Lower lobe of right lung (tissue), 2 donors: Measurements from ENCODE around the gene HS6ST3. TPM values are rescaled to one million over a fixed set of nuclear protein-coding genes. Genes with fewer than 3 reads are reported as not detected.

ENCODE experiments used
- ATAC-seq, 2 donors: fragments of 200-7000 bp; cut with Tn5 transposase; one replicate each; pipeline ENCODE4 v1.9.1; 2020 to 2022; ENCODE audit warnings: mild to moderate bottlenecking in 2 of 2, moderate library complexity in 2 of 2
- DNase-seq: peaks from one replicate; pipeline ENCODE4 v3.0.0-alpha.2; 2020
- H3K27ac ChIP-seq: fragments of 200-600 bp; one replicate; pipeline ENCODE4 v1.8.0; 2022
- H3K27me3 ChIP-seq: fragments of 200-600 bp; one replicate; pipeline ENCODE4 v1.8.0; 2022; ENCODE audit warnings: low read depth
- H3K36me3 ChIP-seq: fragments of 200-600 bp; one replicate; pipeline ENCODE4 v1.8.0; 2022; ENCODE audit warnings: mild to moderate bottlenecking
- H3K4me1 ChIP-seq: fragments of 200-600 bp; one replicate; pipeline ENCODE4 v1.8.0; 2022
- H3K4me3 ChIP-seq: fragments of 200-600 bp; one replicate; pipeline ENCODE4 v1.8.0; 2022; ENCODE audit warnings: mild to moderate bottlenecking
- H3K9me3 ChIP-seq: fragments of 200-600 bp; one replicate; pipeline ENCODE4 v1.8.0; 2022
- intact Hi-C: fragments of 100-400 bp; cut with DNase I; formaldehyde crosslinking; loops from one replicate; pipeline ENCODE4 v1.11.0; 2022
- total RNA-seq: library from RNA; stranded (reverse); fragmentation: NEBNext Ultra II Directional; extraction: Animal tissue kit (Norgen Biotek cat#: 25700); gene quantifications from one replicate; pipeline ENCODE4 v1.2.1, GENCODE V29; 2021
- TF ChIP-seq, protein P1 (sequence below): fragments of 200-600 bp; IDR thresholded peaks from one replicate; pipeline ENCODE4 v1.8.0; 2022; ENCODE audit warnings: antibody characterized with exemption, mild to moderate bottlenecking
- donor health status: DM: no; HTN: yes; CAD: no; lungs with severe emphysema.

The HS6ST3 gene
- total RNA-seq, 1 donor from 2014 or later = 0.06 TPM

DNA sequence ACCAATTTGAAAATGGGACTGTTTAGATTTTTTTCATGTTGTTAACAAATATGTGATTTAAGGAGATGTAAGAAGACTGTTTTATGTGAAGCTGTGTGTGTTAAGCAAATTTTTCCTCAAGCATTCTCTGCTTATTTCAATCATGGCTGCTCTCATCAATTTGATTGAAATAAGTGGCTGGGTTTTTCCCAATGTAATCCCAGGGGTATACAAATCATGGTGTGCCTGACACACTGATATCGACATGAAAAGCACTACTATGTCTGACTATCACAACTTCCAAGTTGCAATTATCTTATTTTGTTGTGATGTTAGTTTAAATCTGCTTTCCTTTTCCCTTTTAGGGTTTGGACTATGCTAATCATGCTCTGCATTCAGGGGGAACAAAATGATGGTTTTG is 283.7 kb downstream of the HS6ST3 start:
- H3K27me3 ChIP-seq = no peaks in the 10 kb centered on the region
- no peak overlapping the region for H3K4me3 ChIP-seq
- H3K4me1 ChIP-seq = no peaks in the 10 kb centered on the region
- no peak for DNase-seq
- H3K9me3 ChIP-seq = no peaks in the 10 kb centered on the region
- intact Hi-C loops = no loop called here
- no peaks in the 10 kb centered on the region for H3K36me3 ChIP-seq
- TF ChIP-seq, protein P1, sequence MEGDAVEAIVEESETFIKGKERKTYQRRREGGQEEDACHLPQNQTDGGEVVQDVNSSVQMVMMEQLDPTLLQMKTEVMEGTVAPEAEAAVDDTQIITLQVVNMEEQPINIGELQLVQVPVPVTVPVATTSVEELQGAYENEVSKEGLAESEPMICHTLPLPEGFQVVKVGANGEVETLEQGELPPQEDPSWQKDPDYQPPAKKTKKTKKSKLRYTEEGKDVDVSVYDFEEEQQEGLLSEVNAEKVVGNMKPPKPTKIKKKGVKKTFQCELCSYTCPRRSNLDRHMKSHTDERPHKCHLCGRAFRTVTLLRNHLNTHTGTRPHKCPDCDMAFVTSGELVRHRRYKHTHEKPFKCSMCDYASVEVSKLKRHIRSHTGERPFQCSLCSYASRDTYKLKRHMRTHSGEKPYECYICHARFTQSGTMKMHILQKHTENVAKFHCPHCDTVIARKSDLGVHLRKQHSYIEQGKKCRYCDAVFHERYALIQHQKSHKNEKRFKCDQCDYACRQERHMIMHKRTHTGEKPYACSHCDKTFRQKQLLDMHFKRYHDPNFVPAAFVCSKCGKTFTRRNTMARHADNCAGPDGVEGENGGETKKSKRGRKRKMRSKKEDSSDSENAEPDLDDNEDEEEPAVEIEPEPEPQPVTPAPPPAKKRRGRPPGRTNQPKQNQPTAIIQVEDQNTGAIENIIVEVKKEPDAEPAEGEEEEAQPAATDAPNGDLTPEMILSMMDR = no peak
- no peak for ATAC-seq
- no peak overlapping the region for H3K27ac ChIP-seq

DNA sequence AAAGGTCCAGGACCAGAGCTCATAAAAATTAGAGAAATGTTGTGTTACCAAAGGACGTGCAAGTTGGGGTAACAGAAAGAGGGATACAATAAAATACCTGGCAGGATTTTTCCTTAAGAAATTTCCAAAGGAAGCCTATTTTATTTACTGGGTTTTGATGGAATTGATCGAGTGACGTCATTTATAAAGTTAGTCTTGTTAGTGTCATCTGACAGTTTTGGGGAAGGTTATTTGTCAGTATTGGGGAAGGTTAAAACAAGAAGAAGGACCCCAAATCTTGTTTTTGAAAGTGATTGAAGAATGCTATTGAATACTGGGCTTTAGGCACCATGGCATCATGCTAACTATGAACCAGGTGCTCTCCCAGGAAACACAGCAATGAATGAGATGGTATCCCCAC is 287.9 kb downstream of the HS6ST3 start:
- no peak for ATAC-seq

DNA sequence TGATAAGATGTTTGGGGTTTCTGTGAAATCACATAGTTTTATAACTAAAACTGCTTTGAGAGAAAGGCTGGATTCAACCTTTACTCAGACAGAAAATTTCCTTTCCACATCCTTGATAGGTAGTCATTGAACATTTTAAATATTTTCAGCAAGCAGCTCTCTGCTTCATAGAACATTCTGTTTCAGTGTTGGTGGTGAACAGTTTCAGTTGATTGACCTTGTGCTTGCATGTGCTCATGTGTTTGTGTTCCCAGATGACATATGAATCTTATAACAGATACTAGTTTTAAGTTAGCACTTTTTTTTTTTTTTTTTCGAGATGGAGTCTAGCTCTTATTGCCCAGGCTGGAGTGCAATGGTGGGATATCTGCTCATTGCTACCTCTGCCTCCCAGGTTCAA is 290.1 kb downstream of the HS6ST3 start:
- H3K4me1 ChIP-seq = no peaks in the 10 kb centered on the region
- H3K9me3 ChIP-seq = no peaks in the 10 kb centered on the region
- H3K4me3 ChIP-seq = no peak overlapping the region
- DNase-seq (no peak), ATAC-seq (no peak)
- TF ChIP-seq, protein P1 = no peak
- no peaks in the 10 kb centered on the region for H3K27me3 ChIP-seq
- H3K36me3 ChIP-seq = no peaks in the 10 kb centered on the region
- H3K27ac ChIP-seq = no peak overlapping the region
- intact Hi-C loops = no loop called here

More for the DNA sequence above, 287.9 kb downstream of the HS6ST3 start:
- Histone ChIP-seq H3K4me1 (no peaks in the 10 kb centered on the region), H3K36me3 (no peaks in the 10 kb centered on the region), H3K4me3 (no peak overlapping the region), H3K9me3 (no peaks in the 10 kb centered on the region), H3K27ac (no peak overlapping the region), H3K27me3 (no peaks in the 10 kb centered on the region)
- intact Hi-C loops = no loop called here
- TF ChIP-seq, protein P1 = no peak
- no peak for DNase-seq

DNA sequence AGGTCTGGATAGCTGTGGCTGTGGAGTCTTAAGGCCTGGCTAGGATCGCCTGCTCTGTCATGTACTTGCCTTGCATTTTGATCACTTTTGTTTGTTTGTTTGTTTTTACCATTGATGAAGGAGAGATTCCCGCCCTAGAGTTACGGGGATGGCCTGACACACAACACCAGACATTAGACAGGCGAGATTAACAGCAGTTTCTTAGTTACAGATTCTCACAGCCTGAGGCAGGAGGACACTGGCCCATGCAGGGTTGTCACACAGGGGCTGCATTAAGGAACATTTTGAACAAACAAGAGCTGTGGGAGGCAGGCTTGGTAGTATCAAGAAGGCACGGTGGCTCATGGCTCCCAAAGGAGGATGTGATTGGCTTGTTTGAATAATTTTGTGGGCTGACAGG is 291.8 kb downstream of the HS6ST3 start:
- DNase-seq = no peak
- Histone ChIP-seq H3K36me3 (no peaks in the 10 kb centered on the region), H3K4me1 (no peaks in the 10 kb centered on the region), H3K27me3 (no peaks in the 10 kb centered on the region), H3K4me3 (no peak overlapping the region), H3K27ac (no peak overlapping the region), H3K9me3 (no peaks in the 10 kb centered on the region)
- ATAC-seq = no peak
- TF ChIP-seq, protein P1 = no peak
- intact Hi-C loops = no loop called here

DNA sequence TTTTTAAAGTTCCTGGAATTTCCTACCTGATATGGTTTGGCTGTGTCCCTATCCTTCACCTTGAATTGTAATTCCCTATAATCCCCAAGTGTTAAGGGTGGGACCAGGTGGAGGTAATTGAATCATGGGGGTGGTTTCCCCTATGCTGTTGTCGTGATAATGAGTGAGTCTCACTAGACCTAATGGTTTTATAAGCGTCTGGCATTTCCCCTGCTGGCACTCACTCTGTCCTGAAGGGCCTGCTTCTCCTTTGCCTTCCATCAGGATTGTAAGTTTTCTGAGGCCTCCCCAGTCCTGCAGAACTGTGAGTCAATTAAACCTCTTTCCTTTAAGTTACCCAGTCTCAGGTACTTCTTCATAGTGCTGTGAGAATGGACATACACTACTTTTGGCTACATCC is 298.7 kb downstream of the HS6ST3 start:
- ATAC-seq = no peak
- no peaks in the 10 kb centered on the region for H3K36me3 ChIP-seq
- intact Hi-C loops = no loop called here

More for the DNA sequence above, 298.7 kb downstream of the HS6ST3 start:
- TF ChIP-seq, protein P1 = no peak
- Histone ChIP-seq H3K4me1 (no peaks in the 10 kb centered on the region), H3K9me3 (no peaks in the 10 kb centered on the region), H3K27me3 (no peaks in the 10 kb centered on the region), H3K27ac (no peak overlapping the region), H3K4me3 (no peak overlapping the region)
- no peak for DNase-seq
